Stimulated activated effector memory CD8-positive, alpha-beta T cell treated with anti-CD3 and anti-CD28 coated beads, Interleukin-12 subunit alpha, Interleukin-12 subunit beta, amount 100 ng/mL, for 72 hours (primary cell): Measurements from ENCODE around the gene SLTM.
A peak's percentile ranks its signal among the peaks of the same experiment; 100 is the strongest.
"Not testable (repeated sequence)": the region's sequence is repeated elsewhere in the genome, so short reads cannot be mapped to it uniquely, and the experiment has no call there.

ENCODE experiments used
- ATAC-seq: fragments of 150-1000 bp; cut with Tn5 transposase; 2 replicates; pipeline ENCODE4 v1.10.0; 2021
- DNase-seq, 2 donors: peaks; one replicate each; pipeline ENCODE4 v3.0.0; 2021 to 2022; ENCODE audit warnings: low spot score in 2 of 2
- H3K27ac Mint-ChIP-seq: one replicate; pipeline ENCODE4 v1.8.0; 2022; ENCODE audit warnings: mild to moderate bottlenecking, mixed read lengths
- H3K36me3 Mint-ChIP-seq: one replicate; pipeline ENCODE4 v1.8.0; 2022; ENCODE audit warnings: mild to moderate bottlenecking, mixed read lengths
- H3K4me1 Mint-ChIP-seq: one replicate; pipeline ENCODE4 v1.8.0; 2022; ENCODE audit warnings: mixed read lengths
- H3K4me3 Mint-ChIP-seq: one replicate; pipeline ENCODE4 v1.8.0; 2022; ENCODE audit warnings: mild to moderate bottlenecking, mixed read lengths
- H3K9me3 Mint-ChIP-seq: one replicate; pipeline ENCODE4 v1.8.0; 2022; ENCODE audit warnings: mixed read lengths

Gene SLTM

DNA sequence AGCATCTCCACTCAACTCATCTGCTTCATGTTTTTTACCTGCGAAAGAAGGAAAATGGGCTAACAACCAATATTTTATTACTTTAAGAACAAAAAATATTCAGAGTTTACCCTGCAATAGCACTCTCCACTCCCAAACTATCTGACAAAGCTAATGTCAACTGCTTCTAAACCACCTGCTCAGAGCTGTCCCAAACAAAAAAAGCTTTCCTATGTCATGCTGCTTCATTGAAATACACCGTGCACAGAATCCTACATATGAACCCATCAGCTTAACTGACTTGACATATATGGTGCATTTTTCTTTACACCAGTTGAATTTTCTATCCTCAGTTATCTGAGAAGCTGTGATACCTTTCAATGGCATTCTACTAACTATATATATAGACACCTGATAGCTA lies 16.5 kb downstream of the SLTM start:
- DNase-seq, result no peak
- no peak for ATAC-seq
- Mint-ChIP-seq H3K4me1 (peaks cover 13% of the 10 kb centered on the region), H3K27ac (peak overlapping the region; percentile 33), H3K36me3 (peaks cover 95% of the 10 kb centered on the region), H3K4me3 (no peak overlapping the region), H3K9me3 (no peaks in the 10 kb centered on the region)

DNA sequence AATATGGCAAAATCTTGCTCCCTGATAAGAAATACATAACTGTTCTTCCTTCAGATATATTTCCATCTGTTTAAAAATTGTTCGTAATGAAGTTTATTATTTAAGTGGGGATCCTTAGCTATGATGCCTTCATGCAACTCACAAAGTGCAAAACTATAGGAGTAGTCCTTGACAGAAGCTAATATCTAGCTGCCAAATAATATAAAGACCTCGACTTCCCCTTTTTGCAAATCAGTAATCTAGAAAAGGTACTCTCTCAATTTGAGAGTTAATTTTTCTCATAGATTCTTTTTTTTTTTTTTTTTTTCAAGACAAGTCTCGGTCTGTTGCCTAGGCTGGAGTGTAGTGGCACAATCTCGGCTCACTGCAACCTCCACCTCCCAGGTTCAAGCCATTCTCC lies 23.0 kb downstream of the SLTM start:
- H3K4me1 Mint-ChIP-seq, result peaks cover 27% of the 10 kb centered on the region
- no peak overlapping the region for H3K4me3 Mint-ChIP-seq
- no peaks in the 10 kb centered on the region for H3K9me3 Mint-ChIP-seq
- H3K27ac Mint-ChIP-seq, result no peak overlapping the region
- DNase-seq (no peak), ATAC-seq (no peak)
- peaks cover 100% of the 10 kb centered on the region for H3K36me3 Mint-ChIP-seq

- Mint-ChIP-seq H3K9me3 (no peaks in the 10 kb centered on the region), H3K4me1 (peaks cover 27% of the 10 kb centered on the region), H3K27ac (peak overlapping the region; percentile 69), H3K36me3 (peaks cover 100% of the 10 kb centered on the region), H3K4me3 (no peak overlapping the region)
- ATAC-seq (no peak), DNase-seq (no peak)
Measured at GRCh38 chr15:58909616-58910015, 23.9 kb downstream of the SLTM start.

DNA sequence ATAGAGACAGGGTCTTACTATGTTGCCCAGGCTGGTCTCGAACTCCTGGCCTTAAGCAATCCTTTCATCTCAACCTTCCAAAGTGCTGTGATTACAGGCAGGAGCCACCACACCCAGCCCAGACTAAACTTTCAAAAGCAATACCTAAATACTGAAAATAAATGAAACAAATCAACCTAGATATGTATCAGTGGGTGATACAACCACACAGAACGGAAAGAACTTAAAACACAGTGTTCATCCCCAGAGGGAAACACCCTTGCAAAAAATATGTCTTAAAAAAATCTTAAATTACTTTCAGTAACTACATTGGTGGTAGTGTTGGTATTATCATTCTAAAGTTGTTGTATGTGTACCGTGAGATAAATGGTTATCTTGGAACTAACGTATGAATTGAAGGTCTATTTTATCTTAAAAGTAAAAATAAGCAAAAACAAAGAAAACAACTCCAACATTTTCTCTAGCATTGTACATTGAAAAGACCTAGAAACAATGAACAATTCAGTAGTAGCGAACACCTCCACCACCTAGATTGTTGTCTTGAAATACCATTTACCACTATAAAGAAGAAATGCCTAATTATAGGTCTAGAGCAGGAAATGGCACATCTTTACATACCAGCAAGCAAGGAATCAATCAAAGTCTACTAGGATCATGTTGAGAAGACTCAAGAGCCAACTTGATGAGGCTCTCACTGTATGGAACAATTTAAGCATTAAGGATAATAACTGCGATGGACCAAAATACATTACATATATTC lies 24.7 kb downstream of the SLTM start:
- Mint-ChIP-seq H3K36me3 (peaks cover 99% of the 10 kb centered on the region), H3K4me3 (no peak overlapping the region), H3K4me1 (peaks cover 20% of the 10 kb centered on the region), H3K9me3 (no peaks in the 10 kb centered on the region), H3K27ac (peak overlapping the region; percentile 50)
- no peak for ATAC-seq
- no peak for DNase-seq

- peak overlapping the region; percentile 27 for H3K27ac Mint-ChIP-seq
- DNase-seq (no peak), ATAC-seq (no peak)
- H3K4me3 Mint-ChIP-seq, result no peak overlapping the region
- peaks cover 93% of the 10 kb centered on the region for H3K36me3 Mint-ChIP-seq
- H3K9me3 Mint-ChIP-seq, result no peaks in the 10 kb centered on the region
- H3K4me1 Mint-ChIP-seq, result peaks cover 5% of the 10 kb centered on the region
Measured at GRCh38 chr15:58900631-58901030, 32.8 kb downstream of the SLTM start.

DNA sequence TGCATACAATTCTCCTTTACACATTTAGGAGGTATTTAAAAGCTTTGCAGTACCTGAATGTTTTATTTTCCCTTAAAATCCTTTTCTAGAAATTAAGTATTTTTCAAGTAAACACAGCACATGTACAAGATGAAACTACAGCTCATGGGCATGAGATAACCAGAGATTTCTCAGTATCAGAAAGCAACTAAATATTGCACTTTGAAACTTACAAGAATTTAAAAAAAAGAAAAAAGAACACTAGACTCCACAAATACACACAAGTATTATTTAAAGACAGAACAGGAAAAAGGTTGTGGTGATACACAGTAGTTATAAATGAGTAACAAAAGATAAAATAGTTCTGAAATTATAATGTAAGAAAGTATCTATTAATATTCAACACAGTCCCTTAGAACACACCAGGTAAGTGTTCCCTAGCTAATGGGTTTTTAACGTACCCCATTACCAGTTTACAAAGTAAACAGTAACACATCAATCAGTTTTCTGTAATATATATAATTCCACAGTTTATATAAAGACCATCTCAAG lies 35.3 kb downstream of the SLTM start:
- Mint-ChIP-seq H3K27ac (peak overlapping the region; percentile 70), H3K4me3 (no peak overlapping the region), H3K4me1 (peaks cover 5% of the 10 kb centered on the region), H3K9me3 (no peaks in the 10 kb centered on the region), H3K36me3 (peaks cover 99% of the 10 kb centered on the region)
- DNase-seq, result no peak
- ATAC-seq, result peak; percentile 21

- DNase-seq (no peak), ATAC-seq (no peak)
- Mint-ChIP-seq H3K27ac (peak overlapping the region; percentile 34), H3K4me1 (no peaks in the 10 kb centered on the region), H3K4me3 (no peak overlapping the region), H3K9me3 (no peaks in the 10 kb centered on the region), H3K36me3 (peaks cover 100% of the 10 kb centered on the region)
Measured at GRCh38 chr15:58889363-58889762, 44.1 kb downstream of the SLTM start.

- Mint-ChIP-seq H3K36me3 (peaks cover 100% of the 10 kb centered on the region), H3K9me3 (no peaks in the 10 kb centered on the region), H3K27ac (no peak overlapping the region), H3K4me1 (no peaks in the 10 kb centered on the region), H3K4me3 (no peak overlapping the region)
- DNase-seq, result no peak
- no peak for ATAC-seq
Measured at GRCh38 chr15:58886921-58887320, 46.6 kb downstream of the SLTM start.

DNA sequence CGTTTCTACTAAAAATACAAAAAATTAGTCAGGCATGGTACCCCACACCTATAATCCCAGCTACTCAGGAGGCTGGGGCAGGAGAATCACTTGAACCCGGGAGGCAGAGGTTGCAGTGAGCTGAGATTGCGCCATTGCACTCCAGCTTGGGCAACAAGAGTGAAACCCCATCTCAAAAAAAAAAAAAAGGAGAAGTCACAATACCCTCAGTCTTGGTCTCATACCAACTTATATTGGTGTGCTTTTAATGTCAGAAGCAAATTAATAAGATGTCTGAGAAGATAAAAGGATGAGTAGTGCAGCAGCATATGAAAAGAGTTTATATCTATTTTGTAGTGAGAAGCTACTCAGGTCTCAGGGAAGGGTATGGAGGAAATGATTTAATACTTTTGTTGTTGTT lies 49.6 kb downstream of the SLTM start:
- H3K27ac Mint-ChIP-seq, H3K9me3 Mint-ChIP-seq, ATAC-seq, H3K4me3 Mint-ChIP-seq, DNase-seq, H3K4me1 Mint-ChIP-seq: not testable (repeated sequence)
- peaks cover 100% of the 10 kb centered on the region for H3K36me3 Mint-ChIP-seq

DNA sequence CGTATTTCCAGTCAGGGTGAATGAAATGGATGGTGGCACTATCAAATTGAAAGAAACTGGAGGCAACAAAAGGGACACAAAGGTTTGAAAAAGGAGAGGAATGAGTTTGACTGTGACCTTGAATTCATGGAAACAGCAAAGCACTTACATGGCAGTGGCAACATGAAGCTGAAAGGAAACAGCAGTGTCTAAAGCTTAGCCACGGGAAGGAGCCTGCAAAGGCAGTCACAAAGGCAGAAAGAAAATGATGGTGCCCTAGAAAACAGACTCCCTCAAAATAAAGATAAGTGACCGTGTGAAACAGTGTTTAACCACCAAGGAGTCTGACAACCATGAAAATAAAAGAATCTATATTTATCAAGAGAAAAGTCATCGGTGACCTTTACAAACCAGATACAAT lies 51.2 kb downstream of the SLTM start:
- Mint-ChIP-seq H3K9me3 (no peaks in the 10 kb centered on the region), H3K27ac (no peak overlapping the region), H3K36me3 (peaks cover 98% of the 10 kb centered on the region), H3K4me1 (no peaks in the 10 kb centered on the region), H3K4me3 (no peak overlapping the region)
- DNase-seq, result no peak
- no peak for ATAC-seq

DNA sequence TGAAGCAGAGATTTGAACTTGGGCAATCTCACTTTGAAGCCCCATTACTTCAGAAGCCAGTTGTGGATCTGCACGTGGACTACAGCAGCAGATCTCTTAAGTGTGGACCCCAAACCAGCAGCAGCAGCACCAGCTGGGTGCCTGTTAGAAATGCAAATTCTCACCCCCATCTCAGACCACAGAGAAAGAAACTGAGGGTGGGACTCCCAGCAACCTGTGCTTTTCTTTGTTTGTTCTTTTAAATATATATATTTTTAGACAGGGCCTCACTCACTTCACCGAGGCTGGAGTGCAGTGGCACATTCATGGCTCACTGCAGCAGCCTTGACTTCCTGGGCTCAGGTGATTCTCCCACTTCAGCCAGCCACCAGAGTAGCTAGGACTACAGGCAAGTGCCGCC lies 53.2 kb downstream of the SLTM start:
- Mint-ChIP-seq H3K36me3 (peaks cover 93% of the 10 kb centered on the region), H3K4me3 (no peak overlapping the region), H3K9me3 (no peaks in the 10 kb centered on the region), H3K27ac (no peak overlapping the region), H3K4me1 (peaks cover 11% of the 10 kb centered on the region)
- DNase-seq (no peak), ATAC-seq (no peak)

GRCh38 chr15:58877999-58878825 lies 55.3 kb downstream of the SLTM start:
- Mint-ChIP-seq H3K27ac (no peak overlapping the region), H3K9me3 (no peaks in the 10 kb centered on the region), H3K4me3 (no peak overlapping the region), H3K4me1 (peaks cover 11% of the 10 kb centered on the region), H3K36me3 (peaks cover 72% of the 10 kb centered on the region)
- DNase-seq (no peak), ATAC-seq (no peak)

DNA sequence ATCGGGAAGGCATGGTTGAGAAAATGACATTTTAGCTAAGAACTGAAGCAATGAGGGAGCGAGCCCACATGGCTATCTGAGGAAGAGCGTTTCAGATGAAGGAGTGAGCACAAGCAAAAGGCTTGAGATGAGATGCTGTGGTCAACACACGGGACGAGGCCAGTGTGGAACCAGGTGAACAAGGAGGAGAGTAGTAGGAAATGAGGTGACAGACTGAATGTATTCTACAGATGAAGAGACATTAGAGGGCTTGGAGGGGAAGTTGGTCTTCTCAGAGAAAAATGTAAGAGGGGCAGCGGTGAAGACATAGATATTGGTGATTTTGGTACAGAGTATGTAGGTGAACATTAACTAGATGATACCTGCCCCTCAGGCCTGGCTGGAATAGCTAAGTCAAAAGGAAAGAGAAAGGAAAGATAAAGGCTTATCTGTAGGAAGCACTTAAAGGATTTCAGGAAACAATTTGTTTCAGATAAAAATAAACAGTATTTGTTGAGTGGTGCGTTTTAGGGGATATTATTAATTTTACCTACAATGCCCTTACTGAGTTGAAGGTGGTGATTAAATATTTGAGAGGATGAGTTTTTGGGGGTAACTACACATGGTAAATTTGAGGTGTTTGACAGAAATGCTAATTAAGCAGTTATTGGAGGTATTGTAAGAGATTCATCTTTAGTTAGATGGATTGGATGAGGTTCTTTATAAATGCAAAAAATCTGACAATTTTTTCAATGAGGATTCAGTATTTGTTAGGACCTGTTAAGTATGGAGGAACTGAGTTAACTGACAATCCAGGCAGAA lies 57.0 kb downstream of the SLTM start:
- Mint-ChIP-seq H3K4me3 (no peak overlapping the region), H3K4me1 (peaks cover 11% of the 10 kb centered on the region), H3K36me3 (peaks cover 55% of the 10 kb centered on the region), H3K9me3 (no peaks in the 10 kb centered on the region), H3K27ac (no peak overlapping the region)
- no peak for ATAC-seq
- DNase-seq, result no peak

DNA sequence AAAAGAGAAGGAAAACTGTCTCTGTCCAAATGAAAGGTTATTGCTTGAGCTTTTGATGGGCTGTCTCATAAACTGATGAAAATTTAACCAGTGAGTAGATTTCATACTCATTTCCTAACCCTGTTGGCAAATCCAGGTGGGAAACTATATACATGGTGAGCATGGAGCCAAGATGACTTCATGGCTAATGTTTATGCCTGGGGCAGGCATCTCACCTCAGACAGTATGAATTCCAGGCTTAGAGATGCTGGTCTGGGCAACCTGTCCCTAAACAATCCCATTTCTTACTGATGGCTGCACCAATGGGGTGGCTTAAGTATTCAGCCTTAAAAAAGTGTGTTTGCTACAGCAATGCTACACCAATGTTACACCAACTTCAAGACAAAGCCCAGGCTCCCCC lies 58.1 kb downstream of the SLTM start:
- ATAC-seq (no peak), DNase-seq (no peak)
- peaks cover 43% of the 10 kb centered on the region for H3K36me3 Mint-ChIP-seq
- no peaks in the 10 kb centered on the region for H3K9me3 Mint-ChIP-seq
- H3K27ac Mint-ChIP-seq, result no peak overlapping the region
- H3K4me1 Mint-ChIP-seq, result peaks cover 11% of the 10 kb centered on the region
- no peak overlapping the region for H3K4me3 Mint-ChIP-seq

GRCh38 chr15:58873267-58873666 lies 60.2 kb downstream of the SLTM start:
- ATAC-seq, result no peak
- H3K27ac Mint-ChIP-seq, result no peak overlapping the region
- DNase-seq, result no peak
- H3K4me1 Mint-ChIP-seq, result peaks cover 11% of the 10 kb centered on the region
- H3K36me3 Mint-ChIP-seq, result peaks cover 22% of the 10 kb centered on the region
- no peak overlapping the region for H3K4me3 Mint-ChIP-seq
- H3K9me3 Mint-ChIP-seq, result no peaks in the 10 kb centered on the region
